ENCODE measurements around the gene OAS2.

OAS2 gene

DNA sequence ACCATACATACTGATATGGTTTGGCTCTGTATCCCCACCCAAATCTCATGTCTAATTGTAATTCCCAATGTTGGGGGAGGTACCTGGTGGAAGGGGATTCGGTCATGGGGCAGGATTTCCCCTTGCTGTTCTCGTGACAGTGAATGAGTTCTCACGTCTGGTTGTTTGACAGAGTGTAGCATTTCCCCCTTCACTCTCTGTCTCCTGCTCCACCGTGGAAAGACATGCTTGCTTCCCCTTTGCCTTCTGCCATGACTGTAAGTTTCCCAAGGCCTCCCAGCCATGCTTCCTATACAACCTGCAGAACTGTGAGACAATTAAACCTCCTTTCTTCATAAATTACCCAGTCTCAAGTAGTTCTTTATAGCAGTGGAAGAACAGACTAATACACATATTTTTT is 49.4 kb downstream of the OAS2 start:
- TF ChIP-seq CTCF (IDR thresholded peaks at IDR 0.05; ENCODE audit: insufficient read depth, low read depth, low read length, missing control alignments), result no peak
- H3K4me3 ChIP-seq (ENCODE audit: low read depth, low read length), result no peak overlapping the region
- no peak for DNase-seq (ENCODE audit: low read depth)

DNA sequence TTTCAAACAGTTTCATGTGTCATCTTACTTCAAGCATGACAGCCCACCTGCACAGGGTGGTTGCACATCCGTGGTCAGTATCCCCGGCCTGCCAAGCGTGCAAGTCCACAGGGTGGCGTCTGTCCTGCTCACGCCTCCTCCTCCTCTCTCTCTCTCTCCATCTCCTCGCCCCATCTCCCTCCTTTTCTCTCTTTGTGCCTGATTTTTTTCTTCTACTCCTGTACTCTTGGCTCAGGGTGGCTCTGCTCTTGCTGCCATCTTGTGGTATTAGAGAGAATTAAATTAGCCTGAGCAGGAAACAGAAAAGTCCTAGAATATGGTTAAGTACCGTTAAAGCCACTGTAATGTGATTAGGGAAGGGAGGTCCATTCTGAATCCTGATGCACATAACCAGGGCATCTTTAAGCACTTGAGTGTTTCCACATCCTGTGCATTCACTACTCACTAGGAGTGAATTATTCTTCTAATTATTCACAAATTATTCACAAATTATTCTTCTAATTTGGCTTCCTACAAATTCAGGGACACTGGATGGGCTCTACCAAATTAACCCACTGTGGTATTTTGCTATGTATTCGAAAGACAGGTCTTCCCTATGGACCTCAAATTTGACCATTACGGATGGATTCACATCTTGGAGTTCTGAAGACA is 52.7 kb downstream of the OAS2 start:
- peak; percentile 55 for DNase-seq (ENCODE audit: low read depth)
- H3K4me3 ChIP-seq (ENCODE audit: low read depth, low read length), result no peak overlapping the region
- peak; percentile 61 for TF ChIP-seq CTCF (IDR thresholded peaks at IDR 0.05; ENCODE audit: insufficient read depth, low read depth, low read length, missing control alignments)

DNA sequence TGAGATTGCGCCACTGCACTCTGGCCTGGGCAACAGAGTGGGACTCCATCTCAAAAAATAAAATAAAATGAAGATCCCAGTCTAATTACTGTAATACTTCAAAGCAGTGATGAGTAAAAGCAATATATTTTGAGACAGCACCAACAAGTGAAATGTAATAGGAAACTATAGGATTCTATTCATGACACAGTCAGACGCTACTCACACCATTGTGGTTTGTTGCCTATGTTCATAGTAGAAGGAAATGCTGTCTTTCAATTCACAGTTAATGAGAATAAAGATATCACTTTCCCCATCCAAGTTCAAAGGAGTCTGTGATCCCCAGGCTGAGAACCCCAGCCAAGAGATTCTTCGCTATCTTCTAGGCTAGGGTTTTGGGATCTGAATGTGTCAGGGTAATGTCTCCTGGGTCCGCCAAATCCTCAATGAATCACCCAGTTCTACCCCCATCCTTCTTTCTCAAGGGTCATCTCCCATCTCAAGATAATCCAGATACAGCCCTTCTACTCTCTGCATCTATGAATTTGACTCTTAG is 61.7 kb downstream of the OAS2 start:
- no peak for TF ChIP-seq CTCF (IDR thresholded peaks at IDR 0.05; ENCODE audit: insufficient read depth, low read depth, low read length, missing control alignments)
- DNase-seq (ENCODE audit: low read depth), result no peak
- H3K4me3 ChIP-seq (ENCODE audit: low read depth, low read length), result no peak overlapping the region

DNA sequence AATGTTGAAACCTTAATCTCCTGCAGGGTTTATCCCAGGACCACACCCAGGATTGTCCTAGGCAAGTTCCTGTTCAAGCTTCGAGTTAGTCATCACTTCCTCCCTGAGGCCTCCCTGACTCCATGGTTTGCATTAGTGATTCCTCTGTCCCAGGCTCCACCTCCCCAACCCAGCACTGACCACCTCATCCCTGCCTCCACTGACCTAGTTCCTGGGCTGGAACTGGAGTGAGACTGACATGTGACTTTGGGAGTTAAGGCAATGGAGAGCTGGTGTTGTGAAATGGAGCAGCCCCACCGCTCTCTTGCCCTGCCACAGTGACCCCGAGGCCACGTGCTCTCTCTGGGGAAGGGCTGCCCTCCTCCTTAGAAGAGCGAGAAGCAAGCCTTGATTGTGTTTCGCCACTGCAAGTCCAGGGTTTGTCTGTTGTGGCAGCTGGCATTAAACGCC is 62.4 kb downstream of the OAS2 start:
- no peak for DNase-seq (ENCODE audit: low read depth)

DNA sequence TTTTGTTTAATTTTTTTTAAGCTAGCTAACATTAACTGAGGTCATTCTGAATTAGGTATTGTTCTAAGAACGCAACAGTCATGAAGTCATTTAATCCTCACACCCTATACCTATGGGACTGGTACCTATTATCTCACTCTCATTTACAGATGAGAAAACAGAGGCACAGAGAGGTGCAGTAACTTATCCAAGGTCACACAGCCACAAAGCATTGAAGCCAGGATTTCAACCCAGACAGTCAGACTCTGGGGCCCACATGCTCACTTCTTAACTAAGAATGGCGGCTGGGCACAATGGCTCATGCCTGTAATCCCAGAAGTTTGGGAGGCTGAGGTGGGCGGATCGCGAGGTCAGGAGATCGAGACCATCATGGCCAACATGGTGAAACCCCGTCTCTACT is 63.2 kb downstream of the OAS2 start:
- no peak for TF ChIP-seq CTCF (IDR thresholded peaks at IDR 0.05; ENCODE audit: insufficient read depth, low read depth, low read length, missing control alignments)
- DNase-seq (ENCODE audit: low read depth), result no peak
- no peak overlapping the region for H3K4me3 ChIP-seq (ENCODE audit: low read depth, low read length)

More for the DNA sequence above, 62.4 kb downstream of the OAS2 start:
- no peak for TF ChIP-seq CTCF (IDR thresholded peaks at IDR 0.05; ENCODE audit: insufficient read depth, low read depth, low read length, missing control alignments)
- no peak overlapping the region for H3K4me3 ChIP-seq (ENCODE audit: low read depth, low read length)

DNA sequence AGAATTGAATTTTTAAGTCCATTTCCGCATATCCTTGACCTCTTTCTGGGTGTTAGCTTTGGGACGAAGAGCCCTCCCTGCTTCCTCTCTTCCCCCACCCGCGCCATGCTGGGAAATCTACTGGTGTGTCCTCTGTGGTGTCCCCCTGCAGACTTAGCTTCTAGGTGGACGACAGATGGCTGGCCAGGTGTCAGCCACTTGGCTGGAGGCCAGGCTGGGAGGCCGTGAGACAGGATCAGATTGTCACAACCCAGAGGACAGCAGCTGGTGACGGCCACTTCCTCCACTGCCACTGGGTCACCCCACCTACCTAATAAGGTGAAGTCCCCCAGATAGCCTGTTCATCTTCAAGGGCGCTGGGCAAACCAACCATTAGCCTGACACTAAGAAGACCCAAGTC is 64.9 kb downstream of the OAS2 start:
- no peak for TF ChIP-seq CTCF (IDR thresholded peaks at IDR 0.05; ENCODE audit: insufficient read depth, low read depth, low read length, missing control alignments)
- H3K4me3 ChIP-seq (ENCODE audit: low read depth, low read length), result no peak overlapping the region
- no peak for DNase-seq (ENCODE audit: low read depth)

DNA sequence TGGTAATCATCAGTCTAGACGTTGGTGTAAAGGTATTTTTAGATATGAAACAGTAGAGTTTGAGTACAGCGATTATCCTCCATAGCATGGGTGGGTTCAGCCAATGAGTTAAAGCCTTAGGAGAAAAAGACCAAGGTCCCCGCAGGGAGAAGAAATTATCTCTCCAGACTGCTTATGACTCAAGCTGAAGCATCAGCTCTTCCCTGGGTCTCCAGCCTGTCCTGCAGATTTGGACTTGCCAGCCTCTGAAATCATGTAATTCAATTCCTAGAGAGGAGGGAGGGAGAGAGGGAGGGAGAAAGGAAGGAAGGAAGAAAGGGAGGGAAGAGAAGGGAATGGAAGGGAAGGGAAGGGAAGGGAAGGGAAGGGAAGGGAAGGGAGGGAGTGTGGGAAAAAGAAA is 66.2 kb downstream of the OAS2 start:
- TF ChIP-seq CTCF (IDR thresholded peaks at IDR 0.05; ENCODE audit: insufficient read depth, low read depth, low read length, missing control alignments), result no peak
- DNase-seq (ENCODE audit: low read depth), result no peak
- H3K4me3 ChIP-seq (ENCODE audit: low read depth, low read length), result no peak overlapping the region

All from GM12865 (cell line).